Subcutaneous preadipocyte (primary cell): ENCODE measurements around the gene CALML5. TPM values are rescaled to one million over a fixed set of nuclear protein-coding genes. Genes with fewer than 3 reads are reported as not detected.

ENCODE experiments used
- total RNA-seq: library from RNA; depleted of rRNA; stranded (reverse); fragments of >200 nt; gene quantifications from 2 replicates; pipeline ENCODE4 v1.2.3, GENCODE V29; 2012

The CALML5 gene, protein sequence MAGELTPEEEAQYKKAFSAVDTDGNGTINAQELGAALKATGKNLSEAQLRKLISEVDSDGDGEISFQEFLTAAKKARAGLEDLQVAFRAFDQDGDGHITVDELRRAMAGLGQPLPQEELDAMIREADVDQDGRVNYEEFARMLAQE
- not detected in 2 replicates for total RNA-seq

DNA sequence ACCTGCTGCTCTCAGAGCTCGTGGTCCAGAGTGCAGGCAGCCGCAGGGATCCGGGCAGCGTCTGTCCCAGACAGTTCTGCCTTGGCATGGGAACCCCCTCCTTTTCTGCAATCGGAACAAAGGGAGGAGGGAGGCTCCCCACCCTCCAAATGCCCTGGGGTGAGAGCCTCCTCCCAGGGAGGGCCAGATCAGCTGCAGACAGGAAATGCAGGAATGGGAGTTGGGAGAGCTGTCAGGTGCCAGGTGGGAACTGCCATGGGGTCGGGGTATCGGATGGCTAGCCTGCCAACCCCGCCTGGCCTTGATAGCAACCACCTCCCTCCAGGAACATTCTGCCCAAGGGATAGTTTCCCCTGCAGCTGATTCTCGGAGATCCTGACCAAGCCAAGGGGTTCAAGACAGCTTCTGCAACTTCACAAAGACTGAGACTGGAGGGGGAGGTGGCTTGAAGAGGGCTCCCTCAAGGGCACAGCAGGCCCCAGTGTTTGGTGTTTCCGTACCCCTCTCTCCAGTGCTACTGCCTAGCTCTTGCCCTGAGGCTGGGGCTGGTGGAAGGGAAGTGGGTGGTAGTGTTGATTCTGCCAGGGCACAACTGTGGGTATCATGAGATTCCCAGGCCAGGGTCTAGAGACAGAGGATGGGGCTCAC, at the start of gene CALML5:
Gene CALML5, minus strand, starts transcription at position 78 of the 648 bp plus-strand sequence. CDS start 132 bp downstream, outside the sequence.

DNA sequence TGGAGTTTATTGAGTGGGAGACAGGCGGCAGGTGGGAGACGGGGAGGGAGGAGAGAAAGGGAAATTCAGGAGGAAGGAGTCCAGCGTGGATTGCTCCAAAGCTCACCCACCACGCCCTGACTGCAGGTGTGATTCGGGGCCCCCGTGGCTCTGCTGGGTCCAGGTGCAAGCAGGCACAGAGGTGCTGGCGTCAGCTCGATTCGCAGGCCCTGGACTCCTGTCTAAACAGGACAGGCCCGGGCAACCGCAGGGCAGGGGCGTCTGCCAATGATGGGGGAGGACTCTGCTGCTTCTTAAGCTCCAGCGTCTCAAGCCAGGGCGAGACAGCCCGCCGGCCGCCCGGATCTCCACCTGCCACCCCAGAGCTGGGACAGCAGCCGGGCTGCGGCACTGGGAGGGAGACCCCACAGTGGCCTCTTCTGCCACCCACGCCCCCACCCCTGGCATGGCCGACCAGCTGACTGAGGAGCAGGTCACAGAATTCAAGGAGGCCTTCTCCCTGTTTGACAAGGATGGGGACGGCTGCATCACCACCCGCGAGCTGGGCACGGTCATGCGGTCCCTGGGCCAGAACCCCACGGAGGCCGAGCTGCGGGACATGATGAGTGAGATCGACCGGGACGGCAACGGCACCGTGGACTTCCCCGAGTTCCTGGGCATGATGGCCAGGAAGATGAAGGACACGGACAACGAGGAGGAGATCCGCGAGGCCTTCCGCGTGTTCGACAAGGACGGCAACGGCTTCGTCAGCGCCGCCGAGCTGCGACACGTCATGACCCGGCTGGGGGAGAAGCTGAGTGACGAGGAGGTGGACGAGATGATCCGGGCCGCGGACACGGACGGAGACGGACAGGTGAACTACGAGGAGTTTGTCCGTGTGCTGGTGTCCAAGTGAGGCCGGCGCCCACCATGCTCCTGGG, 25.5 kb upstream of the CALML5 start, which contains the start of gene CALML3:
Gene CALML3, plus strand, starts transcription at position 321 of the 920 bp plus-strand sequence. Its CDS starts 125 bp downstream, at position 446.

Other genes with a start within 250 kb of the CALML5 start
- not detected in 2 replicates for gene UCN3, start 134.6 kb downstream of the CALML5 start, total RNA-seq
- gene TUBAL3, start 94.7 kb downstream of the CALML5 start, total RNA-seq: not detected in 2 replicates
- 11.4 and 24.8 TPM in 2 replicates for gene NET1, start 87.0 kb downstream of the CALML5 start, total RNA-seq
- not detected in 2 replicates for gene CALML3, start 25.4 kb upstream of the CALML5 start, total RNA-seq
- gene ASB13, start 167.0 kb upstream of the CALML5 start, total RNA-seq: 10.8 and 12.1 TPM in 2 replicates
- 58.8 and 94.8 TPM in 2 replicates for gene TASOR2, start 185.3 kb upstream of the CALML5 start, total RNA-seq